ENCODE data around the gene MFGE8. TPM values are rescaled to one million over a fixed set of nuclear protein-coding genes. Genes with fewer than 3 reads are reported as not detected.
A peak's percentile ranks its signal among the peaks of the same experiment; 100 is the strongest.

MFGE8 gene
- total and polyA plus RNA-seq, 2 experiments from 2014 or later = 334 to 411 TPM

GRCh38 chr15:88920186-88920891 lies 7.2 kb upstream of the MFGE8 start:
- no peak for TF ChIP-seq EZH2phosphoT487 (IDR thresholded peaks at IDR 0.05; ENCODE audit: insufficient read depth, low read depth)
- no peak for TF ChIP-seq EZH2 (IDR thresholded peaks at IDR 0.05; ENCODE audit: insufficient read depth, poor library complexity, severe bottlenecking)
- Histone ChIP-seq H3K9ac (peak overlapping the region; percentile 37; the same call in 1 of the 2 replicates), H3K27me3 (replicated peaks; ENCODE audit: insufficient read depth) (no peaks in the 10 kb centered on the region), H3K79me2 (ENCODE audit: insufficient read depth) (no peaks in the 10 kb centered on the region), H3K4me3 (no peak overlapping the region; the same call in 1 of the 2 replicates), H3K4me1 (ENCODE audit: insufficient read depth) (peaks cover 29% of the 10 kb centered on the region), H2AFZ (no peak overlapping the region), H4K20me1 (ENCODE audit: insufficient read depth) (no peaks in the 10 kb centered on the region), H3F3A (ENCODE audit: insufficient read depth) (peaks cover 15% of the 10 kb centered on the region; the same call in 1 of the 2 replicates), H3K4me2 (ENCODE audit: unreplicated experiment) (peak overlapping the region; percentile 53), H3K9me2 (ENCODE audit: insufficient read depth) (no peaks in the 10 kb centered on the region), H3K27ac (peak overlapping the region; percentile 85), H3K36me3 (ENCODE audit: low read depth) (no peaks in the 10 kb centered on the region), H3K9me3 (ENCODE audit: low read depth) (no peaks in the 10 kb centered on the region)
- peak; percentile 72 for DNase-seq
- 72 to 73% methylated on average over 9 of the region's 9 CpGs for WGBS, 2 experiments (ENCODE audit: low coverage in 1 of 2, low lambda C conversion rate in 2 of 2, missing lambda C conversion rate in 2 of 2)
- in situ Hi-C loops (cut with MboI) = no loop called here

GRCh38 chr15:88918738-88919137 lies 5.6 kb upstream of the MFGE8 start:
- no peak overlapping the region for H3K4me3 ChIP-seq
- DNase-seq = peak; percentile 98
- WGBS, 2 experiments (ENCODE audit: low coverage in 1 of 2, low lambda C conversion rate in 2 of 2, missing lambda C conversion rate in 2 of 2) = 7 to 10% methylated on average over 4 of the region's 4 CpGs
- H3K27ac ChIP-seq = peak overlapping the region; percentile 50
- no peaks in the 10 kb centered on the region for H3K27me3 ChIP-seq (replicated peaks; ENCODE audit: insufficient read depth)
- TF ChIP-seq EZH2 (IDR thresholded peaks at IDR 0.05; ENCODE audit: insufficient read depth, poor library complexity, severe bottlenecking) (no peak), EZH2phosphoT487 (IDR thresholded peaks at IDR 0.05; ENCODE audit: insufficient read depth, low read depth) (peak; percentile 86; the same call in 1 of the 2 replicates)
- H3F3A ChIP-seq (ENCODE audit: insufficient read depth) = peaks cover 15% of the 10 kb centered on the region; the same call in 1 of the 2 replicates
- H3K36me3 ChIP-seq (ENCODE audit: low read depth) = no peaks in the 10 kb centered on the region
- H3K4me2 ChIP-seq (ENCODE audit: unreplicated experiment) = peak overlapping the region; percentile 29
- H3K4me1 ChIP-seq (ENCODE audit: insufficient read depth) = peaks cover 29% of the 10 kb centered on the region
- no peaks in the 10 kb centered on the region for H3K9me2 ChIP-seq (ENCODE audit: insufficient read depth)
- no peaks in the 10 kb centered on the region for H3K79me2 ChIP-seq (ENCODE audit: insufficient read depth)
- no peaks in the 10 kb centered on the region for H3K9me3 ChIP-seq (ENCODE audit: low read depth)
- 0 out of 2 replicates have a peak overlapping the region, but pooled peaks have one; percentile 4 for H3K9ac ChIP-seq
- no peaks in the 10 kb centered on the region for H4K20me1 ChIP-seq (ENCODE audit: insufficient read depth)
- in situ Hi-C loops (cut with MboI) = no loop called here
- no peak overlapping the region for H2AFZ ChIP-seq

GRCh38 chr15:88917760-88918159 lies 4.6 kb upstream of the MFGE8 start:
- H3K27ac ChIP-seq = no peak overlapping the region
- TF ChIP-seq EZH2phosphoT487 (IDR thresholded peaks at IDR 0.05; ENCODE audit: insufficient read depth, low read depth) (no peak), EZH2 (IDR thresholded peaks at IDR 0.05; ENCODE audit: insufficient read depth, poor library complexity, severe bottlenecking) (no peak)
- no peaks in the 10 kb centered on the region for H3K9me3 ChIP-seq (ENCODE audit: low read depth)
- peaks cover 29% of the 10 kb centered on the region for H3K4me1 ChIP-seq (ENCODE audit: insufficient read depth)
- no peaks in the 10 kb centered on the region for H3K79me2 ChIP-seq (ENCODE audit: insufficient read depth)
- no peak overlapping the region for H3K4me3 ChIP-seq
- H3F3A ChIP-seq (ENCODE audit: insufficient read depth) = peaks cover 15% of the 10 kb centered on the region; the same call in 1 of the 2 replicates
- no peak for DNase-seq
- no peaks in the 10 kb centered on the region for H3K27me3 ChIP-seq (replicated peaks; ENCODE audit: insufficient read depth)
- H3K36me3 ChIP-seq (ENCODE audit: low read depth) = no peaks in the 10 kb centered on the region
- no peak overlapping the region for H3K4me2 ChIP-seq (ENCODE audit: unreplicated experiment)
- 83 to 92% methylated on average over 5 of the region's 5 CpGs for WGBS, 2 experiments (ENCODE audit: low coverage in 1 of 2, low lambda C conversion rate in 2 of 2, missing lambda C conversion rate in 2 of 2)
- in situ Hi-C loops (cut with MboI) = no loop called here
- H2AFZ ChIP-seq = no peak overlapping the region
- H4K20me1 ChIP-seq (ENCODE audit: insufficient read depth) = no peaks in the 10 kb centered on the region
- H3K9ac ChIP-seq = no peak overlapping the region
- H3K9me2 ChIP-seq (ENCODE audit: insufficient read depth) = no peaks in the 10 kb centered on the region

GRCh38 chr15:88915354-88915753 lies 2.2 kb upstream of the MFGE8 start:
- Histone ChIP-seq H3K4me3 (no peak overlapping the region), H3K9ac (no peak overlapping the region), H3K9me2 (ENCODE audit: insufficient read depth) (no peaks in the 10 kb centered on the region), H3K4me1 (ENCODE audit: insufficient read depth) (peaks cover 36% of the 10 kb centered on the region), H3K79me2 (ENCODE audit: insufficient read depth) (peaks cover 14% of the 10 kb centered on the region; the same call in 1 of the 2 replicates), H3K4me2 (ENCODE audit: unreplicated experiment) (no peak overlapping the region), H3K36me3 (ENCODE audit: low read depth) (no peaks in the 10 kb centered on the region), H4K20me1 (ENCODE audit: insufficient read depth) (no peaks in the 10 kb centered on the region), H3F3A (ENCODE audit: insufficient read depth) (peaks cover 11% of the 10 kb centered on the region; the same call in 1 of the 2 replicates), H3K27ac (no peak overlapping the region), H3K9me3 (ENCODE audit: low read depth) (no peaks in the 10 kb centered on the region), H2AFZ (no peak overlapping the region), H3K27me3 (replicated peaks; ENCODE audit: insufficient read depth) (no peaks in the 10 kb centered on the region)
- no peak for DNase-seq
- TF ChIP-seq EZH2 (IDR thresholded peaks at IDR 0.05; ENCODE audit: insufficient read depth, poor library complexity, severe bottlenecking) (no peak), EZH2phosphoT487 (IDR thresholded peaks at IDR 0.05; ENCODE audit: insufficient read depth, low read depth) (no peak)
- WGBS, 2 experiments (ENCODE audit: low coverage in 1 of 2, low lambda C conversion rate in 2 of 2, missing lambda C conversion rate in 2 of 2) = 88 to 90% methylated on average over 8 to 10 of the region's 10 CpGs
- in situ Hi-C loops (cut with MboI) = no loop called here

Data from GM23248 (cell line).